ENCODE measurements around the gene ZIC4. TPM values are rescaled to one million over a fixed set of nuclear protein-coding genes. Genes with fewer than 3 reads are reported as not detected.
A peak's percentile ranks its signal among the peaks of the same experiment; 100 is the strongest.

The ZIC4 gene
- total RNA-seq, 1 donor from 2014 or later = 40.2 TPM

GRCh38 chr3:147394884-147395225 is 11.5 kb downstream of the ZIC4 start:
- DNase-seq (ENCODE audit: extremely low spot score, unreplicated experiment) = no peak
- no peak for TF ChIP-seq CTCF (conservative IDR thresholded peaks at IDR 0.05)
- peak overlapping the region; percentile 89 for H3K4me3 Mint-ChIP-seq
- peaks cover 35% of the 10 kb centered on the region for H3K4me1 Mint-ChIP-seq (ENCODE audit: unreplicated experiment)
- peaks cover 14% of the 10 kb centered on the region for H3K36me3 Mint-ChIP-seq
- peak overlapping the region; percentile 71 for H3K27ac Mint-ChIP-seq
- H3K9me3 Mint-ChIP-seq = no peaks in the 10 kb centered on the region
- H3K27me3 Mint-ChIP-seq = peaks cover 95% of the 10 kb centered on the region

GRCh38 chr3:147393943-147394883 is 12.1 kb downstream of the ZIC4 start:
- Mint-ChIP-seq H3K27me3 (peaks cover 95% of the 10 kb centered on the region), H3K4me3 (peak overlapping the region; percentile 89), H3K4me1 (ENCODE audit: unreplicated experiment) (peaks cover 34% of the 10 kb centered on the region), H3K9me3 (no peaks in the 10 kb centered on the region), H3K27ac (peak overlapping the region; percentile 71), H3K36me3 (peaks cover 14% of the 10 kb centered on the region)
- DNase-seq (ENCODE audit: extremely low spot score, unreplicated experiment) = no peak
- no peak for TF ChIP-seq CTCF (conservative IDR thresholded peaks at IDR 0.05)

- TF ChIP-seq CTCF (conservative IDR thresholded peaks at IDR 0.05) = no peak
- peaks cover 34% of the 10 kb centered on the region for H3K4me1 Mint-ChIP-seq (ENCODE audit: unreplicated experiment)
- H3K36me3 Mint-ChIP-seq = peaks cover 14% of the 10 kb centered on the region
- peak overlapping the region; percentile 76 for H3K27ac Mint-ChIP-seq
- H3K9me3 Mint-ChIP-seq = no peaks in the 10 kb centered on the region
- H3K27me3 Mint-ChIP-seq = peaks cover 95% of the 10 kb centered on the region
- no peak for DNase-seq (ENCODE audit: extremely low spot score, unreplicated experiment)
- peak overlapping the region; percentile 89 for H3K4me3 Mint-ChIP-seq
These were observed 12.9 kb downstream of the ZIC4 start for GRCh38 chr3:147393261-147393942.

GRCh38 chr3:147392625-147392946 is 13.8 kb downstream of the ZIC4 start:
- DNase-seq (ENCODE audit: extremely low spot score, unreplicated experiment) = no peak
- Mint-ChIP-seq H3K36me3 (peaks cover 14% of the 10 kb centered on the region), H3K4me3 (peak overlapping the region; percentile 89), H3K27ac (peak overlapping the region; percentile 76), H3K9me3 (no peaks in the 10 kb centered on the region), H3K27me3 (peaks cover 95% of the 10 kb centered on the region), H3K4me1 (ENCODE audit: unreplicated experiment) (peaks cover 38% of the 10 kb centered on the region)
- TF ChIP-seq CTCF (conservative IDR thresholded peaks at IDR 0.05) = no peak

GRCh38 chr3:147391781-147392624 is 14.3 kb downstream of the ZIC4 start:
- peaks cover 32% of the 10 kb centered on the region for H3K4me1 Mint-ChIP-seq (ENCODE audit: unreplicated experiment)
- DNase-seq (ENCODE audit: extremely low spot score, unreplicated experiment) = no peak
- TF ChIP-seq CTCF (conservative IDR thresholded peaks at IDR 0.05) = peak; percentile 61
- H3K27me3 Mint-ChIP-seq = peaks cover 95% of the 10 kb centered on the region
- peaks cover 12% of the 10 kb centered on the region for H3K36me3 Mint-ChIP-seq
- peak overlapping the region; percentile 76 for H3K27ac Mint-ChIP-seq
- H3K9me3 Mint-ChIP-seq = no peaks in the 10 kb centered on the region
- H3K4me3 Mint-ChIP-seq = peak overlapping the region; percentile 89
